Eye (tissue), 1 donor: Measurements from ENCODE around the gene HOXC12.

ENCODE experiments used
- DNase-seq: peaks from one replicate; pipeline ENCODE4 v3.0.0-alpha.2; 2015

Gene HOXC12

GRCh38 chr12:53941187-53941586 lies 13.5 kb upstream of the HOXC12 start:
- DNase-seq = no peak

DNA sequence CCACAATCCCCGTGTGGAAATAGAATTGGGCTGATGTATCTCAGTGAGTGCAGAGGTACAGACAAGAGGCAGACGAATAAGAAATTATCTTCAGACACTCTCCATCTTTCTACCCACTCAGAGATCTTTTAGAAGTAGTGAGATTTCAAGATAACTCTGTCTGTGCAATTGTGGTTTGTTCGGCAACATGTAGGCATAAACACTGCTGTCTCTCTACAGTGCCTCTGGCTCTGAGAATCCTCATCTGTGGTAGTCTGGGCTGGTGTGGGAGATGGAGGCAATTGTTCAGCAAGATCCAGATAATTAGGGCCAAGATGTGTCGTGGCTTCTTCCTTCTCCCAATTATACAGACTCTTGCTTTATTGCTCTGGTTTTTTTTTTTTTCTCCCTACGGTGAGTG lies 13.0 kb upstream of the HOXC12 start:
- no peak for DNase-seq

GRCh38 chr12:53942467-53942997 lies 12.2 kb upstream of the HOXC12 start:
- DNase-seq = no peak

GRCh38 chr12:53944209-53944608 lies 10.5 kb upstream of the HOXC12 start:
- no peak for DNase-seq

GRCh38 chr12:53944907-53945847 lies 9.5 kb upstream of the HOXC12 start:
- peak; percentile 2 for DNase-seq

DNA sequence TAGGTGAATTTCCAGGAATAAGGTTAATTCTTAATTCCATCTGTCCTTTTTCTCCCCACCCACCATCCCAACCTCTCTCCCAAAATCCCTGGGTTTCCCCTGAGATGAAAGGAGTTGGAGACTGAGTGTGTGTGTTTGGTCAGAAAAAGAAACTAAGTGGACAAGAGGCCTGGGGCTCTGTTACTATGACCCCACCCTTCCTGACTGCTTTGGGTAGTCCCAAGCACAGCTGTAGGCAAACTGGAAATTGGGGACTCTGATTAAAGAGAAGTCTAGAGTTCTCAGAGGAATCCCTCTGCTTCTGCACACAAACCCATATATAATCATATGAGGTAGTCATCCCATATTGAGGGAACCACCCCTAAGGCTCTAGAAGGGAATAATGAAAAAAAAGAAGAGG lies 7.0 kb upstream of the HOXC12 start:
- DNase-seq = no peak

DNA sequence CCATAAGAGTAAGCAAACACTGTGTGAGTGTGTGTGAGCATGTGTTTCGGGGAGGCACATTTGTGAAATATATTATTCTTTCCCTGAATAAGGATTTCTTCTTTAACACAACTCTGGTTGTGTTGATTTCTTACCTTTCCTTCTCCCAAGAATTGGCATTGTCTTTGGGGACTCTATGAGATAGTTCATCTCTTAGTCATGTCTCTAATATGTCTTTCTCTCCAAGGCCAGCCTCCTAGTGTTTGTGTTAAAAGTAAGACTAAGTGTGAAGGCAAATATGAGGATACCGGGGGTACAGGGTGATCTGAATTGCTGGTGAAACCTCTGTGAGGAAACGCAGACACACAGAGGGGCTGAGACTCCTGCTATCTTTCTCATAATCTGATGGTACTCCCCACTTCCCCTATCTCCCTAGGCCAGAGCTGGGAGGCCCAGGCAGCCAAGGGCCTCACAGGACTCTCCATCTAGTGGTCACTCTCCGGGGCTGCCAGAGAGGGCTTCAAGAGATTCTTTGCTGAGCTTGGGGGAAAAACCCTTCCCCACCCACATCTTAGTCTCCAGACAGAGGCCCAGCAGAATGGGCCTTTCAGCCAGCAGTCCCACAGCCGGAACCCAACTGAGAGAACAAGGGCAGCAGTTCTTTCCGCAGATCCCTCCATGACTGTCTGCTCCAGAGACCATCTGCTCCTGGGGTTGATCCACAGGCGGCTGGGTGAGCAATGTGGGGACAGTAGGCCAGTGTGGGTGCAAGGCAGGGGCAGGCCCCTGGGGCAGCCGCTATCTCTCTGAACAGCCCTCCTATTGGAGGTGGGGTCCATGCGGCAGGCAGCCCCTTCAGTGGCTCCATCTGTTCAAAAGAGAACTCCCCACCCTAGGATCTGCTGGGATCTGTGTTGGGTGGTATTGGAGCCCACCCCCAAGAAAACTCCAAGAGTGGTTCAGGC lies 5.8 kb upstream of the HOXC12 start:
- DNase-seq = no peak

GRCh38 chr12:53949631-53950436 lies 4.9 kb upstream of the HOXC12 start:
- DNase-seq = no peak

DNA sequence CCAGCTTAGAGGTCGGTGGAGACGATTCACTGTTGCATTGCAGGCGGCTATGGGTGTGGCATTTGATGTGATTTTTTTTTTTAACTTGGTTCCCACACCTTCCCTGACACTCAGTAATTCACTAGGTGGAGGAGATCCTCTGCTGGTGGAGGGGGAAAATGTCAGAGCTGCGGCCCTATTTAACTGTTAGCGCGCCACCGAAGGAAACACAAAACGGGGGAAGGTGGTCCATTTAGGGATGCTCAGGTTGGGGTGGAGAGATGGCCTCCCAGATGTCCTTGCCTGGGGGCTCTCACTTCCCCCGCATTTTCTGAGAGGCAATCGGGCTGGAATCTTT lies 4.3 kb upstream of the HOXC12 start:
- DNase-seq = no peak

DNA sequence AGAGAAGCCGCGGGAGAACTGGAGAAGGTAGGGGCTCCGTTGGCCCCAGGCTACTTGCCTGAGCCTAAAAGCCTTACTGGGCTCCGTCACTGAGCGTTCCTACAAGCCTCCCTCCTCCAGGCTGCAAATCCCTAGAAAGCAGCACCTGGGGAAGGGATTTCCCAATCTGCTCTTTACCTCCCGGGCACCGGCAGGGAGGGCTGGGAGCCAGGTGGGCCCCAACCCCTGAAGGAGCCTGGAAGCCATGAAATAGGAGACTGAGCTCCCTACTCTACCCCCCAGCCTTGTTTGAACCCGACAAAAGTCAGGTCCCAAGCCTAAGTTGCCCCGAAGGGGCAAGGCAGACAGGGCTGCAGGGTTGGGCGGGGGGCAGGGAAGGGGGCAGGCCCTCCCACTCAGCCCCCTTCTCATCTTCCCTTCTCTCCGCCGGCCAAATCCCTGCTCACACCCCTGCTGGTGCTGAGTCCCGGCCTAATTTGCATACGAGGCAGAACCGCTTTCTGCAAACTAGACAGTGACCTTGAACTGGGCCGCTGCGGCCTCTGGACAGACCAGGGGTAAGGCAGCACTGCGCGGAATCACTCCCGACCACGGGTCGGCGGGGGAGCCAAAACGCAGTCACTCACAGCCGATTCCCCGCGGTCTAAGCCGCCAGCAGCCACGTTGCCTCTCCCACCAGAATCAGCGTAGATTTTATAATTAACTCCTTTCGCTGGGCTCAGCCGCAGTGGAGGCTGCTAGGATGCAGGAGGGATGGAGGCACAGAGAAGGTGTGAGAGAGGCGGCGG lies 3.7 kb upstream of the HOXC12 start:
- DNase-seq = no peak

DNA sequence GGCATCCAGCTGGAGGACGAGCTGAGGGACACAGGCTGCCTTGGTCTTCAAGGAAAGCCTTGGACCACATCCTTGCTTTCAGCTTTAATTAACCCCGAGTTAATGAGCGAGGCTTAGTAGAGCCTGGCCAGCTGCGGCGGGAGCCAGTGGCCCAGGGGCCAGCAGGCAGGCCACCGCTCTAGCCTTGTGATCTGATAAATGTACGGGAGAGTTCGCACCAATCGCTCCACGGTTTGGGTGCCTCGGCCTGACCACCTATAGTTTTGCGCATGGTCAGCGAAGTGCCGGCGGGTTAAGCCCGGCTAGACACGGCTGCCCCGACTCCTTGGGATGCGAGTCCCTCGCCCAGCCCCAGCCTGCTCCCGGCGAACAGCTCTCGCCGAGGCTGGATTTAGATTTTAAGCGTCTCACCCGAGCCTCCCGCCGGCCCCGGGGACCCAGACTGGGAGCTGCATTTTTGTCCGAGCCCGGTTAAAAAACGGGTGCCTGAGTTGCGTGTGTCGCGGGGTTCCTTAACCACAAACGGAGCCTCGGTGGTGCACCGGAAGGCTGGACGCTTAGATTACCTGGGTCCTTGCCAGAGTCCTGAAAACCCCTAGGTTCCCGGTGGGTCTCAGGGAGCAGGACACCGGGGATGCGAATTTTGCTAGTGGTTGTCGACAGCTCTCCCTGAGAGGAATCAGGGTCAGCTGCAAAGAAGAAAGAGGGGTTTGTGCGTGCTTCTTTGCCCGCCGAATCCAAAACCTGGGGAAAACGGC lies 2.9 kb upstream of the HOXC12 start:
- no peak for DNase-seq

DNA sequence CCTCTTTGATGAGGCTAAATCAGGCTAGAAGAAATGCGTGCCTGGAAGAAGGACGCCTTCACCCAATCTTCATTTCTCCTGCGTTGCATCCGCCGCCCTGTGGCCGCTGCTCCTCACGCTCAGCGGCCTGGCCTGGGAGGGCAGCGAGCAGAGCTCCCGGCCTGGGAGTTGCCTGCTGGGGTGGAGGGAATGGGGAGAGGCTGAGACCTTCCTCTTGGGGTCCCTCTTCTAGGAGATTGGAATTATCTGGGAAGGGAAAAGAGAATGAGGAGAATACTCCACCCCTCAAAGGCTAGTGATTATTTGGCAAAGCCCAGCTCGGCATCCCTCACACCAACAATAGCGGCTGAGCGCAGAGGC lies 2.4 kb upstream of the HOXC12 start:
- no peak for DNase-seq

DNA sequence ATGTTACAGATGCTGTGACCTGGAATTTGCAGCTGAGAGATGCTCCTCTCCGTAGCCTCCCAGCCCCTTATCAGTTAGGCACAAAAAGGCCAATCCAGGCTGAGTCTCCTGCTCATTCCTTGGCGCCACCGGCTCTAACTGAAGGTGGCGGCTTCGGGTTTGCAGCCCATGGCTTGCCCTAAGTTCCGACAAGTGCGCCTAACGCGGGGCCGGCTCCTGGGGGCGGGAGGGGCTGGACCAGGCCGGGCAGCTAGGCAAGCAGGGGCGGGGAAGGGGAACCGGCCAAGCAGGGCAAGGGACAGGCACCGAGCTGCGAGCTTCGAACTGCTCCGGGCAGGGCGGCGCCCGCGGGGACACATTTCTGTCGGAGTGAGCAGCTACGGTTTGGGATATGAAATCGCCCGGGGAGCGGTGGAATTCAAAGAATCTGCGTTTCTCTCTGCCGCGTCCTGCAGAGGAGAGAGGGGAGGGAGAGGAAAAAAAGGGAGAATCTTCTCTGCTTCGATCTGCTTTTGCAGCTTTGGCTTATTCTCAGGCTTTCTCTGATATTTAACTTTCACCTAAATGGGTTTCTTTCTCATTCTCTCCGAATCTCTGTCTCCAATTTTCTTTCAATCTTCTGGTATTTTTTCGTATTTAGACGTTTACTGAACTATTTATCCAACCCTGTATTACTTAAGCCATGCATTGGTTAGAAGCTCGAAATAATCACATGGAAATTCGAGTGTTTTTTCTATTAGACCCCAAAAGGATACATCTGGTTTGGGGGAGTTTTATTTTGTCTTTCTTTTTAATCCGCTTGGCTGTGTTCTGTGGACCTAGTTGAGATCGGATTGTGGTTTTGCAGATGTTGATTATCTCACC lies 1.6 kb upstream of the HOXC12 start:
- DNase-seq = no peak

DNA sequence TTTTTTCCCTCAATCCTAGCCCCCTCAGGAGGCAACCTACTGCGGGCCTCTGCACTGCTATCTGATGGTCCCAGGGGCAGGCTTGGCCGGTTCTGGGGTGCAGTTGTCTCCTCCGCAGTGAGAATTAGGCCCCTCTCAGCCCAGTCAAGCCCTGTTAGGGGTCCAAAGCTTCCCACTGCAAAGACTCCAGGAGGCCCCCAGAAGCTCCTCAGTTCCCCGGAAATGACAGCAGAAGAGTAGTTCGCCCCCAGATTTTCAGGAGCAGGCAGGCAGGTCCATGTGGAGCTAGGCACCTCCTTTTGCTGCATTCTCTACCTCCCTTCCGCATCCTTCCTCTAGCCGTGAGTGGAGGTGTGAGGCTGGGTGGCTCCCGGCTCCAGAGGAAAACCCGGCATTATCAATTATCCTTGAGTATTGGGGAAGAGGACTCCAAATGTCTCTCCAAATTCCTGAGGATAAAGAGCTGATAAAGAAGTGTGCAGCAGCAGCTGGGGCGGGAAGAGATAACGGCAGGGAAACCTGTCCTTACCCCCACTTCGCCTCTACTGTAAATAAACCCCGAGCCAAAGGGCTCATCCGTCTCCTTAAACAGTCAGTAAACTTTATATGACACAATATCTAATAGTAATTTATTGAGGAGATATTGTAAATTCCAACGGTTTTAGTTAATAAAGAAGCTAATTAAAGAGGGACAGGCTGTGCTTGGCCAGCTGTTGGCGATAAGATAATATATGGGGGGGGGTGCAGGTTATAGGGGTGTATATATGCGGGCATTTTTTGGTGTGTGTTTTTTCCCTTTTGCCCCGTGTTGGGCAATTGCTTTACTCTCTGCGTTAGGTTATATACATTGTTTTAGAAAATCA lies 641 bp upstream of the HOXC12 start:
- no peak for DNase-seq

- no peak for DNase-seq
These were observed 503 bp downstream of the HOXC12 start for GRCh38 chr12:53955036-53955775.

DNA sequence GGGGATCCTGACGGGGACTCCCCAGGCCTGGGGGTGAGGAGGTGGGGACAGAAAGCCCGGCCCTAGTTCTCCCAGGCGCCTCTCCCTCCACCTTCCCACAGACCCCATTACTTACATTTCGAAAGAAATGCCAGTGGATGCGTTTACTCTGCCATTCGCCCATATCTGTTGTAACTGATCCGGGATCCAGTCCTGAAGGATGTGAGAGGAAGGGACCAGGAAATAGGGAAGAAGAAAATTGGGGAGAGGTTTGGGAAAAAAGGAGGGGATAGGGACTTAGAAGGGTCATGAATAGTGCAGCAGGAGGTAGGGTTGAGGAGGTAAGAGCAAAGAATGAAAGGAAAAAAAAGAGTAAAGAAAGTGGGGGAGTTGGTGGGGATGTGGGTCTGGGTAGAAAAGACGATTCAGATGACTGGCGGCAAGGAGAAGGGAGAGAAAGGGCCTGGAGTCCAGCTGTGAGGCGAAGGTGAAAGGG lies 1.1 kb downstream of the HOXC12 start:
- DNase-seq = no peak

DNA sequence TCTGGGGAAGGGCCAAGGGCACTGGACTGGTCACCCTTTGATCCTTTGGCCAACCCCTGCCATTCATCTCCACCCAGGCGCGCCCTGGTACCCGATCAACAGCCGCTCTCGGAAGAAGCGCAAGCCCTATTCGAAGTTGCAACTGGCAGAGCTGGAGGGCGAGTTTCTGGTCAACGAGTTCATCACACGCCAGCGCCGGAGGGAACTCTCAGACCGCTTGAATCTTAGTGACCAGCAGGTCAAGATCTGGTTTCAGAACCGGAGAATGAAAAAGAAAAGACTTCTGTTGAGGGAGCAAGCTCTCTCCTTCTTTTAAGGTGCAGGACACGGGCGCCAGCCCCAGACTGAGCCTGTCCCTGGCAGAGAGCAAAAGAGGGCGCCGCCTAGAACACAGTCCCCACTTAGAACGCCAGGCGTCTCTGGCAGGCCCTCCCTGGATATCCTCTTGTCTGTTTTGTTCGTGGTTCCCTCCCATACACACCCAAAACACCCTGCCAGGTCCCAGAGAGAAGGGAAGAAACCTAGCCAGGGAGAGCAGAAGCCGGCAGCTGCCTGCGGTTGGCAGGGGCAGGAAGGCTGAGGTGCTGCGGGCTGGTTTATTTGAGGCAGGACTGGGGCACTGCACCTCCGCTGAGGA lies 1.7 kb downstream of the HOXC12 start:
- DNase-seq = no peak
